SK-N-SH treated with all-trans-retinoic acid at 6 μM for 48 hours (cell line): ENCODE results near the gene PLAU.

Experiments
- PATZ1 ChIP-seq: fragments of 250-450 bp; sonication (Bioruptor Pico); IDR thresholded peaks from 2 replicates; pipeline ENCODE4 v1.8.0; 2020; ENCODE audit warnings: mild to moderate bottlenecking, moderate library complexity, borderline replicate concordance
- ZFP30 ChIP-seq: fragments of 450-650 bp; formaldehyde crosslinking; IDR thresholded peaks from 2 replicates; pipeline ENCODE4 v1.5.0; 2022; ENCODE audit warnings: mild to moderate bottlenecking, moderate library complexity

GRCh38 chr10:73892310-73893030, 18.5 kb upstream of the PLAU start:
- TF ChIP-seq PATZ1 (CRISPR knock-in tag) (no peak), ZFP30 (CRISPR knock-in tag) (no peak)
